Stomach smooth muscle (tissue), 2 donors: Measurements from ENCODE around the gene LMCD1.

Experiments
- H3K27ac ChIP-seq: one replicate; pipeline ENCODE4 v1.7.0; 2013; ENCODE audit warnings: mild to moderate bottlenecking, low read length, inconsistent platforms
- H3K27me3 ChIP-seq, 2 donors: one replicate each; pipeline ENCODE4 v1.7.0; 2013; ENCODE audit warnings: low read length in 2 of 2; ENCODE audit not compliant: insufficient read depth in 2 of 2, control insufficient read depth in 1 of 2
- H3K36me3 ChIP-seq, 2 donors: one replicate each; pipeline ENCODE4 v1.7.0; 2013; ENCODE audit warnings: low read length in 2 of 2; ENCODE audit not compliant: control insufficient read depth in 2 of 2, insufficient read depth in 2 of 2
- H3K4me1 ChIP-seq: one replicate; pipeline ENCODE4 v1.7.0; 2013; ENCODE audit warnings: low read length; ENCODE audit not compliant: control insufficient read depth, insufficient read depth
- H3K4me3 ChIP-seq, 2 donors: one replicate each; pipeline ENCODE4 v1.7.0; 2013; ENCODE audit warnings: low read length in 2 of 2
- H3K9ac ChIP-seq, 2 donors: one replicate each; pipeline ENCODE4 v1.7.0; 2013; ENCODE audit warnings: low read length in 2 of 2, mild to moderate bottlenecking in 1 of 2
- H3K9me3 ChIP-seq, 2 donors: one replicate each; pipeline ENCODE4 v1.7.0; 2013; ENCODE audit warnings: low read length in 2 of 2; ENCODE audit not compliant: control insufficient read depth in 2 of 2
- donor health status: healthy.
- donor health status: Pancreatic carcinoma.

The LMCD1 gene

GRCh38 chr3:8484409-8485140, 17.0 kb upstream of the LMCD1 start:
- H3K4me3 ChIP-seq = no peak overlapping the region
- H3K27ac ChIP-seq = no peak overlapping the region
- no peak overlapping the region for H3K9ac ChIP-seq
- H3K36me3 ChIP-seq = no peaks in the 10 kb centered on the region
- H3K9me3 ChIP-seq = no peaks in the 10 kb centered on the region
- no peaks in the 10 kb centered on the region for H3K27me3 ChIP-seq
- H3K4me1 ChIP-seq = peaks cover 7% of the 10 kb centered on the region

- Histone ChIP-seq H3K4me1 (peaks cover 7% of the 10 kb centered on the region), H3K9ac (no peak overlapping the region), H3K4me3 (no peak overlapping the region), H3K27me3 (no peaks in the 10 kb centered on the region), H3K36me3 (no peaks in the 10 kb centered on the region), H3K27ac (no peak overlapping the region), H3K9me3 (no peaks in the 10 kb centered on the region)
Observed at GRCh38 chr3:8485141-8485870, 16.3 kb upstream of the LMCD1 start.

- H3K9ac ChIP-seq = no peak overlapping the region
- no peak overlapping the region for H3K27ac ChIP-seq
- H3K4me3 ChIP-seq = no peak overlapping the region
- peaks cover 7% of the 10 kb centered on the region for H3K4me1 ChIP-seq
- H3K9me3 ChIP-seq = no peaks in the 10 kb centered on the region
- H3K36me3 ChIP-seq = no peaks in the 10 kb centered on the region
- H3K27me3 ChIP-seq = no peaks in the 10 kb centered on the region
Observed at GRCh38 chr3:8485943-8486342, 15.7 kb upstream of the LMCD1 start.

GRCh38 chr3:8486434-8486833, 15.2 kb upstream of the LMCD1 start:
- H3K9me3 ChIP-seq = no peaks in the 10 kb centered on the region
- H3K27me3 ChIP-seq = no peaks in the 10 kb centered on the region
- peaks cover 7% of the 10 kb centered on the region for H3K4me1 ChIP-seq
- no peak overlapping the region for H3K4me3 ChIP-seq
- H3K9ac ChIP-seq = no peak overlapping the region
- H3K36me3 ChIP-seq = no peaks in the 10 kb centered on the region
- H3K27ac ChIP-seq = no peak overlapping the region

- no peak overlapping the region for H3K9ac ChIP-seq
- H3K4me1 ChIP-seq = peaks cover 7% of the 10 kb centered on the region
- H3K27me3 ChIP-seq = no peaks in the 10 kb centered on the region
- H3K4me3 ChIP-seq = no peak overlapping the region
- H3K36me3 ChIP-seq = no peaks in the 10 kb centered on the region
- H3K27ac ChIP-seq = no peak overlapping the region
- H3K9me3 ChIP-seq = no peaks in the 10 kb centered on the region
Observed at GRCh38 chr3:8486936-8487335, 14.7 kb upstream of the LMCD1 start.

DNA sequence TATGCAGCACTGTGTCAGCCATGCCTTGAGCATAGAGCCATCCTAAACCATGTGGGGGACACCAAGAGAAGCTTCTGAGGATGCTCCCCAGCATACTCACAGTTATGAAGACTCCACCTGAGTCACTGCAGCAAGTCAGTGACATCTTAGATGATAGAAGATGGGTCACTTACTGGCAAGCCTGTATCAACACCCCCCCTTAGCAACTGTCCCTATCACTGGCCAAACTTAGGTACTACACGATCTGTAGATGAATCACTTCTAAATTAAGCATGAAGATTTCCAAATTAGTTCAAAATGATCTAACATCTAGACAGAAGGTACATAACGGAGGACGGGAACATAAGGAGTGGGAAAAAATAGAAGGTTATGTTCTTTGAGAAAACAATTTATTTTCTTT, 13.2 kb upstream of the LMCD1 start:
- Histone ChIP-seq H3K9ac (no peak overlapping the region), H3K27me3 (no peaks in the 10 kb centered on the region), H3K4me1 (peaks cover 2% of the 10 kb centered on the region), H3K36me3 (no peaks in the 10 kb centered on the region), H3K27ac (no peak overlapping the region), H3K9me3 (no peaks in the 10 kb centered on the region), H3K4me3 (no peak overlapping the region)

DNA sequence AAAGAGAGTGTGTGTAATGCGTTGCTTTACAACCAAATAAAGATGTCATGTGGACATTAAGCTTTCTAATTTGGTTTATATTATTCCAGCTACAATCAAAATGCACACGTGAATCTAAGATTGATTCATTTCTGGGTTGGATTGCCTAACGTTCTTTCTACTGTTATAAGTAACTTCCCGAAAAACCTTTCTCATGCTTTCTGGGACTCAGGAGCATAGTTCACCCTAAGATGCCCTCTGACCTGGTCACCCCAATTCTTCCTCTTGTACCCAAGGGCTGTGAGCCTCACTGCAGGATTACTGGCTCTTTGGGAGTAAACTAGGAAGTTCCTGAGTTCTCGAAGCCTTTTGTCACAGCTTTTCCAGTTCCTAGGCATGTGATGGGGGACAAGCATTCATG, 12.7 kb upstream of the LMCD1 start:
- H3K4me1 ChIP-seq = no peaks in the 10 kb centered on the region

DNA sequence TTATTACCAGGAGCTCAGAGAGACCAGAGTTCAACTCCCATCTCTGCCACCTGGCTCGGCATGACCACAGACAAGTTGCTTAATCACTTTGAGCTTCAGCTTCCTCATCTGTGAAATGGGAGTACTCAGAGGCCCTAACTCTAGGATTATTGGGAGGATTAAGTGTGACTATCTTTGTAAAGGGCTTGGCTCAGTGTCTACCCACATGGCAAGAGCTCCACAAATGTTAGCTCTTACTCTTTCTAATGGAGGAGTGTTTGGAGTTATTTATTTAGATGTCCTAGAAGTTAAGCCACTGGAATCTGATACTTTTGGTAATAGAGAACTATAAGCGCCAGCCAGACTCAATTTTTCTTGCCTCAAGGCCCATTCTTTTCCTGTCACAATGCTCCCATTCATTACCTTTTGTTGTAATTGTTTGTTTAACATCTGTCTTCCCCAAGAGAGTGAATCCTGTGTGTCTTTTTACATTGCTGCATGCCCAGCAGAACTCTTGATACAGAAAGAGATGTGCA, 12.3 kb upstream of the LMCD1 start:
- H3K9me3 ChIP-seq = no peaks in the 10 kb centered on the region
- H3K4me3 ChIP-seq = no peak overlapping the region
- no peaks in the 10 kb centered on the region for H3K27me3 ChIP-seq
- H3K27ac ChIP-seq = no peak overlapping the region
- H3K4me1 ChIP-seq = no peaks in the 10 kb centered on the region
- H3K36me3 ChIP-seq = no peaks in the 10 kb centered on the region
- no peak overlapping the region for H3K9ac ChIP-seq

More for the DNA sequence above, 12.7 kb upstream of the LMCD1 start:
- Histone ChIP-seq H3K27me3 (no peaks in the 10 kb centered on the region), H3K9ac (no peak overlapping the region), H3K4me3 (no peak overlapping the region), H3K36me3 (no peaks in the 10 kb centered on the region), H3K27ac (no peak overlapping the region), H3K9me3 (no peaks in the 10 kb centered on the region)

- H3K9ac ChIP-seq = no peak overlapping the region
Observed at GRCh38 chr3:8490079-8490552, 11.5 kb upstream of the LMCD1 start.

DNA sequence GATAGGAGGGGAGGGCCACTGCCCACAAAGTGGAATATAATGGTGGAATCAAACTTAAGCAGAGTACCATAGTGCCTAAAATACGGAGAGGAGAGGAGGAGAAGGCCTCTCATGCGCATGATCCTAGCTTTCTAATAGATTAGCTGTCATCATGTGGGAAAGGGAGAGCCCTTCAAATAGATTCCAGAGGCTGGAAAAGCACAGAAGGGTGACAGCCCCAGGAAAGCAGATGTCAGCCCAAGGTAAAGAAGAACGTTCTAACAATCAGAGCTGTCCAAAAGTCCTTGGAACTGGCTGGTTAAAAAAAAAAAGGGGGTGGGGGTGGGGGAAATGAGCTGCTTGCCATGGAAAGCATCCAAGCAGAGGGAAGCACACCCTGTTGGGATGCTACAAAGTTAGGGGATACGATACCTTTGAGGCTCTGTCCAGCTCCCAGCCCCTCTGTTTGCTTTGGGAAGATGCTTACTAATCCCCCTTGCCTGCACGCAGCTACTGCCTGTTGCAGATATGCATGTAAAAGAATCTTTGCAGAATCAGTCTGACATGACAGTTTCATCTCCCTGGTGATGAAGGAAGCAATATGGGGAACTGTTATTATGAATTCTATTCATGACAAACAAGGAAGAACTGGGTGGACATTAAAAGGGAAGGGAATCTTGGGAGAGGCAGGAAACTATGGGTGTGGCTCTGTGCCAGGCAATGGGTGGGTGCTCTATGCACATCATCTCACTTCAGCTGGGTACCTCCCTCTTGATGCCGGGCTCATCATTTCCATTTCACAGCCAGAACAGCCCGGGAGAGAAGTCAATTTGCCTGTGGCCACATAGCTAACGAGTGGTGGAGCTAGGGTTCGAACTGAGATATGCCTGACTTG, 10.1 kb upstream of the LMCD1 start:
- Histone ChIP-seq H3K36me3 (no peaks in the 10 kb centered on the region), H3K27me3 (no peaks in the 10 kb centered on the region), H3K4me1 (no peaks in the 10 kb centered on the region), H3K9me3 (no peaks in the 10 kb centered on the region), H3K27ac (no peak overlapping the region), H3K4me3 (no peak overlapping the region), H3K9ac (no peak overlapping the region)

More at GRCh38 chr3:8490079-8490552, 11.5 kb upstream of the LMCD1 start:
- Histone ChIP-seq H3K4me1 (no peaks in the 10 kb centered on the region), H3K36me3 (no peaks in the 10 kb centered on the region), H3K27me3 (no peaks in the 10 kb centered on the region), H3K9me3 (no peaks in the 10 kb centered on the region), H3K27ac (no peak overlapping the region), H3K4me3 (no peak overlapping the region)
